NCI-H2081 (cell line): ENCODE data around the gene GOPC.
"Not testable (repeated sequence)": the region's sequence is repeated elsewhere in the genome, so short reads cannot be mapped to it uniquely, and the experiment has no call there.

Source experiments
- DNase-seq, 2 experiments: peaks; one replicate each; lab custom pipeline; 2025; lab: John Stamatoyannopoulos, UW

GOPC gene

DNA sequence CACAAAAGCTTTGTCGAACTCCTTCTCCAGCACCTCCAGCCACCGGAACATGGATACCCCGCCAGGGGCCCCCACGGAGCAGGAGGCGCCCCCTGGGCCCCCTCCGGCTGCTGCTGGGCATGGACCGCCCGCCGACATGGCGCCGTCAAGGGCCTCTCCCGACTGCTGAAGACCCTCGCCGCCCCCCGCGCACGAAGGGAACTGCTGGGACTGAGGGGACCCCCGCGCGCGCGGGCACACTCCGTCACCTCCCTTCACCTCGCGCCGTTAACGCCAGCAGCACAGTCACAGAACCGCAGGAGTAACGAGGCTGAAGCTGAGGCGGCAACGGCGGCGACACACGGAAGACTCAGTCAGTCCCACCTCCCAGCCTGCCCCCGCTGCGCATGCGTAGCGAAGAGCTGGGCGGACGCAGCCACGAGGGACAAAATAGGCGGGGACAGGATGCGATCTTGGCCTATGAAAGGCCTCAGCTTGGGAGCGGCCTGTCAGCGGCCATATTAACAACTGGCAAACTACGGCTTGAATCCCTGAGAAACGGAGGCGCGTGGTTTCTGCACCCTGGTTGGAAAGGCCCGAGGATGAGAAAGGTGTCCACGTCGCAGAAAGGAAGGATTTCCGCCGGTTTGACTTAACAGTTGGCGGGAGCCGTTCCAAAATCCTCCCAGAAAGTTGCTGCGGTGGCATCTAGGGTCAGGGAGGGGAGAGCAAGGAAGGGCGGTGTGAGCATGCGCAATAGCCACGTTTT is at the start of gene GOPC:
Gene GOPC, minus strand, starts transcription at position 361 of the 748 bp plus-strand sequence. Its CDS starts 223 bp downstream, at position 138.
- DNase-seq: peak; percentile 93 to 96

DNA sequence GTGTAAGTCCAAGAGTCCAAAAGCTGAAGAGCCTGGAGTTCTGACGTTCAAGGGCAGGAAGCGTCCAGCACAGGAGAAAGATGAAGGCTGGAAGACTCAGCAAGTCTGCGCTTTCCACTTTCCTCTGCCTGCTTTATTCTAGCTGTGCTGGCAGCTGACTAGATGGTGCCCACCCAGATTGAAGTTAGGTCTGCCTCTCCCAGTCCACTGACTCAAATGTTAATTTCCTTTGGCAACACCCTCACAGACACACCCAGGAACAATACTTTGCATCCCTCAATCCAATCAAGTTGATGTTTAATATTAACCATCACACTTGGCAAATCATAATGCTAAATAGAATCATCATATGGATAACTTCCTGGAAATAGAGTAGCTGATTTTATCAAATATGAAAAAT is 49.7 kb upstream of the GOPC start:
- DNase-seq: not testable (repeated sequence)

GRCh38 chr6:117642976-117643375 is 40.7 kb upstream of the GOPC start:
- no peak for DNase-seq

GRCh38 chr6:117637770-117638169 is 35.5 kb upstream of the GOPC start:
- no peak for DNase-seq

- no peak for DNase-seq
Measured at GRCh38 chr6:117629119-117629660, 26.9 kb upstream of the GOPC start.

DNA sequence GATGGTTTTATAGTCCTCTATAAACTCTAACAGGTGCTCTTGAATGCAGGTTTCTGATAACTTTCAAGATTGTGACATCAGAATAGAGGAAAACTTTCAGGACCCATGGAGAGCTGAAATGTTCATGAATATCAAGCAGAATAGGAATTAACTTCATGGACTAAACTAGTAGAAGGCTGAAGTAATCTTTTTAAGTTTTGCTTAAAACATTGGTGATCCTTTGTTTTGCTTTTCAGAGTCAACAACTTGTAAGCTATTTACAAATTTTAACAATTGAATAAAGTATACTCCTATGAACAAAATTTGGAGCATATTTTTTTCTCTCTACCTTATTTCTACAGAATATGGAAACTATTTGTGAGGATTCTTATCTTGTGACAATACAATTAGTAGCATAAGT is 25.2 kb upstream of the GOPC start:
- DNase-seq: no peak

GRCh38 chr6:117624869-117625481 is 22.7 kb upstream of the GOPC start:
- DNase-seq: no peak

DNA sequence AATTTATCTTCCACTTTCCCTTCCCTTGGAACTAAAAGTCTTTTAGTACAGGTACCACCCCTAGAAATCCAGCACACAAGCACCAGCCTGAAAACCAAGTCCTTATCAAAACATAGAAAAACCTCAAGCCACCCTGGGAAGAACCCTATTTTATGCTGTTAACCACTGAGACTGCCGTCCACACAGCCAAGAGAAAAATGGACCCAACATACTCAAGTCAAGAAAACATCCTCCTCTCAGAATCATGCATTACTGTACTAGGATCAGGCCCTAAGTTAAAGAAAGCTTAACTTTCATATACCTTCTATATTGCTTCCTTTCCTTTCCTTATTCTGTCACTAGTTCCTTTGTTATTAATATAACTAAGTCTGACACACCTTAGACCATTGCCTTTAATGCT is 16.9 kb upstream of the GOPC start:
- DNase-seq: no peak

- no peak for DNase-seq
Measured at GRCh38 chr6:117617210-117618035, 15.1 kb upstream of the GOPC start.

GRCh38 chr6:117616391-117617209 is 14.3 kb upstream of the GOPC start:
- DNase-seq: no peak

- DNase-seq: no peak
Measured at GRCh38 chr6:117615750-117616390, 13.6 kb upstream of the GOPC start.

DNA sequence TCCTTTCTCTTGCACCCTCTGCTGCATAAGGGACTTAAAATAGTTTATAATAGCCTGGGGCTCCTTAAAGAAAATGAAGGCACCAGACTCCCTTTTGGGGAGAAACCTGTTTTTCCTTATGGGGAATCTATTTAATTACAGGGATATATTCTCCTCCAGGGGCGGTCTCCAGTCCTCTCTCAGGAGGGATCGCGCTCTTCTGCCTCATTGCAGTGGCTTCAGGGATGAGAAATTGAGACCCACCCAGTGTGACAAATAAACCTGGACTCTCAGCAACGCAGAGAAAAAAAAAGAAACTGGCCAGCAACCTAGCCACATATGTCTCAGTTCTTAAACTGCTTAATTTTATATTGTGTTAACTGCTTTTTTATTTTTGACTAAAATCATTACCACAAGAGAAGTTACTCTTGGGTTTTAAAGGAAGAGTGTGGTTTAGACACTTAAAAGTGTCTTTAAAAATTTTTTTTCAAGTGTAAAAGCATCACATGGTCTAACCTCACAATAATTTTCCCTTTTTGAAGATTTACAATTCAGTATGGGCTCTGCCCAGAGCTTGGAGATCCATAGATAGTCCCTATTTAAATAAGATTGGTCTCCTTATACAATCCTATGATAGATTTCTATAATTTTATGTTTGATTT is 11.7 kb upstream of the GOPC start:
- no peak for DNase-seq

DNA sequence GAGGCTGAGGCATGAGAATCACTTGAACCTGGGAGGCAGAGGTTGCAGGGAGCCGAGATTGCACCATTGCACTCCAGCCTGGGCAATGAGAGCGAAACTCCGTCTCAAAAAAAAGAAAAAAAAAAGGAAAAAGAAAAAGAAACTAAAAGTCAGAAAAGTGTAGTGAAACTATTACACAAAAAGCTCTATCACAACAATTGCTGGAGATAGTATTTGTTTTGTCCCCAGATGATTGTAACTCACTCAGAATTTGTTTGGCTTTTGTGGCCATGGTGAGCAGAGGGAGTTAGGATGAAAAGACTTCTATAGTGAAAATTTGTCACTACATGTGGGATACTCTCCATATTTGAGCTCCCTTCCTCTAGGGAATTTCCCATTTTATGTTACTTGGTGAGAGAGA is 5.2 kb upstream of the GOPC start:
- no peak for DNase-seq

GRCh38 chr6:117605169-117605826 is 3.0 kb upstream of the GOPC start:
- DNase-seq: peak; percentile 50 to 64

DNA sequence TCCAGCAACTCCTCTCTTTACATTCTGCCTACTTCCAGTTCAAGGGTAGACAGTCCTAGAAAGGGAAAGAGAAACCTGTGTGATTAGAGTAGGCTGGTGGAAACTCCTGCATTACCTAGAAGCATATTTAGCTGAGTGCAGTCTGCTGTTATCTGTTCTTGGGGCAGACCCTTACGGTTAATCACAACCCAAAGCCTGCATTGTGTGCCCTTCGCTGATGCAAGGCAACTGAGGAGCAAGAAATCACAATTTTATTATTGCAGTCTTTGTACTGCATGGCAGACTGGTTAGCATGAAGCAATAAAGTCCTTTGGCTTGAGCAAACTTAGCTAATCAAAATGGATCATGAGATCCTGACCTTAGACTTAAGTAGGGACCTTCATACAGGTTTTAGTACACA is 1.5 kb upstream of the GOPC start:
- DNase-seq: no peak

- no peak for DNase-seq
Measured at GRCh38 chr6:117602899-117603588, 733 bp upstream of the GOPC start.

DNA sequence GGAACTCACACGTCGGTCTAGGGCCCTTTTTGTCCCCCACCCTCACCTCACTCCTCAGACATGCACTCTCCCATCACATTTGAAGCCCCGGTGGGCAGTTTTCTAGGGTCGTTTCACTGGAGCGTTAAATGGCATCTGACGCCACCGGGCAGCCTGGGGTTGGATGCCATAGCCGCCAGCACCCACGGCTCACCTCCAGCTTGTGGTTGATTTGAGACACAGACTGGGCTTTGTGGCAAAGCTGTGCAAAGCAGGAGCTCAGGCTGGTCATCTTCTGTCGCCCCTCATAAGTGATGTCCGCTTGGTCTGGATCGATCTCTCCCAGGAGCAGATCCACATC is 530 bp downstream of the GOPC start:
- DNase-seq: no peak

DNA sequence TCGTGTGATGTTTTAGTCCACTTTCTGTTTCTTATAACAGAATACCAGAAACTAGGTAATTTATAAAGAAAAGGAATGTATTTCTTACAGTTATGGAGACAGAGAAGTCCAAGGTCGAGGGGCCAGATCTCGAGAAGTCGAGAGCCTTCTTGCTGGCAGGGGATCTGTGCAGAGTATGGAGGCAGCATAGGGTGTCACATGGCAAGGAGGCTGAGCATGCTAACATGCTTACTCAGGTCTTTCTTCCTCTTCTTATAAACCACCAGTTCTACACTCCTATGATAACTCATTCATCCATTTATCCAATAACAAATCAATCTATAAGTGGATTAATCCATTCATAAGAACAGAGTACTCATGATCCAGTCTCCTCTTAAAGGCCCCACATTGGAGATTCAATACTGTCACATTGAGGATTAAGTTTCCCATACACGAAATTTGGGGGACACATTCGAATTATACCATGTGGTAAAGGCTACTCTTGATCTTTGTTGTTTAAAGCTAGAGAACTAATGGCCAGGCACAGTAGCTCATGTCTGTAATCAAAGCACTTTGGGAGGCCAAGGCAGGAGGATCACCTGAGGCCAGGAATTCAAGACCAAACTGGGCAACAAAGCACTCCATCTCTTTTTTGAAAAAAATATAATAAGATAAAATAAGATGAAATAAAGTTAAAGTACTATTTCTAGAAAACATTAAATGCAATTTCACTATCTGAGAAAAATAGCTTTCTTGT is 2.1 kb downstream of the GOPC start:
- peak in 1 of 2 experiments; percentile 15 for DNase-seq

DNA sequence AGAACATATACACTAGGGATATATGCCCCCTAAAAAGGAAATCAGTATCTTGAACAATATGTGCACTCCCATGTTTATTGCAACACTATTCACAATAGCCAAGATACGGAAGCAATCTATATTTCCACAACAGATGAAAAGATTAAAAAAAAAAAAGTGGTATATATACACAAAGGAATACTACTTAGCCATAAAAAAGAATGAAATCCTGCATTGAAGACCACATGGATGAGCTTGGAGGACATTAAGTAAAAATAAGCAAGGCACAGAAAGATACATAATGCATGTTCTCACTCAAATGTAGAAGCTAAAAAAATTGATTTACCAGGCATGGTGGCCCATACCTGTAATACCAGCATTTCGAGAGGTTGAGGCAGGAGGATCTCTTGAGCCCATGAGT is 4.6 kb downstream of the GOPC start:
- DNase-seq: no peak
